Transverse colon (tissue), 4 donors: ENCODE results near the gene ZNF385B. TPM values are rescaled to one million over a fixed set of nuclear protein-coding genes. Genes with fewer than 3 reads are reported as not detected.

Experiments used
- DNase-seq: peaks from one replicate; pipeline ENCODE4 v3.0.0-alpha.2; 2019
- H3K27ac ChIP-seq, 4 donors: fragments of 200-600 bp; sonication (generic); 2 replicates each; pipeline ENCODE4 v1.5.1; 2016 to 2018; ENCODE audit warnings: inconsistent platforms in 4 of 4
- H3K27me3 ChIP-seq: fragments of 200-600 bp; sonication (generic); 2 replicates; pipeline ENCODE4 v1.5.1; 2017; ENCODE audit warnings: inconsistent platforms
- H3K36me3 ChIP-seq, 4 donors: fragments of 200-600 bp; sonication (generic); 2 replicates each; pipeline ENCODE4 v1.5.1; 2017 to 2019; ENCODE audit warnings: inconsistent platforms in 4 of 4
- H3K4me1 ChIP-seq, 4 donors: fragments of 200-600 bp; sonication (generic); 2 replicates each; pipeline ENCODE4 v1.5.1; 2017 to 2020; ENCODE audit warnings: inconsistent platforms in 4 of 4
- H3K4me3 ChIP-seq, 4 donors: fragments of 200-600 bp; sonication (generic); 1 replicate in 1 of 4; 2 replicates in 3 of 4; pipeline versions ENCODE4 v1.5.1 to v1.6.1; 2017 to 2019; ENCODE audit warnings: inconsistent platforms in 4 of 4
- H3K9me3 ChIP-seq, 2 donors: fragments of 200-600 bp; sonication (generic); 2 replicates each; pipeline ENCODE4 v1.5.1; 2017 to 2019; ENCODE audit warnings: inconsistent platforms in 2 of 2
- CTCF ChIP-seq, 5 experiments: fragments of 200-600 bp in 3 of 5; fragments of 450-650 bp in 2 of 5; sonication (generic) in 3 of 5; IDR thresholded peaks; 1 replicate in 2 of 5; 2 replicates in 3 of 5; pipeline ENCODE4 v1.5.1; 2016 to 2017; ENCODE audit warnings: antibody characterized with exemption in 5 of 5, inconsistent platforms in 3 of 5, mild to moderate bottlenecking in 2 of 5, moderate library complexity in 1 of 5
- EP300 ChIP-seq: sonication (generic); formaldehyde crosslinking; IDR thresholded peaks from one replicate; pipeline ENCODE4 v1.6.1; 2017; ENCODE audit warnings: antibody characterized with exemption, low read depth
- POLR2A ChIP-seq: fragments of 450-650 bp; IDR thresholded peaks from one replicate; pipeline ENCODE4 v1.6.1; 2016; ENCODE audit warnings: antibody characterized with exemption, mild to moderate bottlenecking, moderate library complexity
- POLR2AphosphoS5 ChIP-seq, 3 donors: sonication (generic); formaldehyde crosslinking; IDR thresholded peaks; one replicate each; pipeline ENCODE4 v1.6.1; 2016; ENCODE audit warnings: antibody characterized with exemption in 3 of 3
- WGBS, 2 donors: methylation state at CpG; one replicate each; pipeline ENCODE4 v1.1.5; 2018; ENCODE audit warnings: low coverage in 1 of 2; 5-methylcytosine and 5-hydroxymethylcytosine counted together
- in situ Hi-C, 4 donors: fragments of 200-750 bp; cut with MboI; loops; one replicate each; pipeline versions ENCODE4 v1.15.0 to v1.15.1; 2017; ENCODE audit warnings: low sequenced_read_pairs in 3 of 4, low pct_ligation_motif_present in 1 of 4, low pct_unique_long_range_greater_than_20kb in 1 of 4
- intact Hi-C: fragments of 100-400 bp; cut with DNase I; formaldehyde crosslinking; loops from one replicate; pipeline ENCODE4 v1.15.1; 2023; ENCODE audit warnings: low total_unique reads
- total RNA-seq, 4 donors: library from RNA; depleted of rRNA; stranded (reverse); fragments of >200 nt; gene quantifications; one replicate each; pipeline ENCODE4 v1.1.0, GENCODE V29; 2016

ZNF385B gene
- total RNA-seq, 4 donors from 2014 or later: 1.2 to 6.0 (median 2.4) TPM

- DNase-seq: no peak
- Histone ChIP-seq H3K4me3 (no peak overlapping the region), H3K36me3 (no peaks in the 10 kb centered on the region), H3K27me3 (no peaks in the 10 kb centered on the region), H3K9me3 (no peaks in the 10 kb centered on the region), H3K27ac (no peak overlapping the region), H3K4me1 (no peaks in the 10 kb centered on the region)
- WGBS, 2 donors: 39 to 44% methylated on average over 5 of the region's 5 CpGs
- TF ChIP-seq POLR2AphosphoS5 (IDR thresholded peaks at IDR 0.05): no peak
- TF ChIP-seq CTCF (IDR thresholded peaks at IDR 0.05): no peak
- TF ChIP-seq POLR2A: no peak
- TF ChIP-seq EP300: no peak
- intact Hi-C loops: no loop called here
- in situ Hi-C loops: loop anchor here in 1 of 4 donors (10.0 kb wide), 1 partner anchor 320 kb away; no protein-coding TSS in a partner anchor
Observed at GRCh38 chr2:179744401-179744800, 117.0 kb downstream of the ZNF385B start.

GRCh38 chr2:179741317-179741716, 120.1 kb downstream of the ZNF385B start:
- no peaks in the 10 kb centered on the region for H3K36me3 ChIP-seq
- intact Hi-C loops (no loop called here), in situ Hi-C loops (loop anchor here in 1 of 4 donors (10.0 kb wide), 1 partner anchor 317 kb away; no protein-coding TSS in a partner anchor)
- no peak overlapping the region for H3K27ac ChIP-seq
- H3K4me3 ChIP-seq: no peak overlapping the region
- peak; percentile 67 for TF ChIP-seq EP300
- TF ChIP-seq POLR2A: no peak
- TF ChIP-seq POLR2AphosphoS5 (IDR thresholded peaks at IDR 0.05): peak in 2 of 3 donors; percentile 36 to 46
- no peak for TF ChIP-seq CTCF (IDR thresholded peaks at IDR 0.05)
- H3K4me1 ChIP-seq: no peaks in the 10 kb centered on the region
- H3K9me3 ChIP-seq: no peaks in the 10 kb centered on the region
- no peak for DNase-seq
- H3K27me3 ChIP-seq: no peaks in the 10 kb centered on the region

- in situ Hi-C loops: loop anchor here in 1 of 4 donors (10.0 kb wide), 1 partner anchor 305 kb away; no protein-coding TSS in a partner anchor
- intact Hi-C loops: no loop called here
- Histone ChIP-seq H3K4me3 (no peak overlapping the region), H3K36me3 (no peaks in the 10 kb centered on the region), H3K4me1 (no peaks in the 10 kb centered on the region), H3K9me3 (no peaks in the 10 kb centered on the region), H3K27me3 (no peaks in the 10 kb centered on the region), H3K27ac (no peak overlapping the region)
- WGBS, 2 donors: 77 to 100% methylated on average over 1 of the region's 1 CpG
- DNase-seq: no peak
- TF ChIP-seq POLR2AphosphoS5 (IDR thresholded peaks at IDR 0.05) (no peak), CTCF (IDR thresholded peaks at IDR 0.05) (no peak), POLR2A (no peak), EP300 (no peak)
Observed at GRCh38 chr2:179729966-179730365, 131.4 kb downstream of the ZNF385B start.

- DNase-seq: no peak
- no peaks in the 10 kb centered on the region for H3K27me3 ChIP-seq
- TF ChIP-seq CTCF (IDR thresholded peaks at IDR 0.05) (no peak), POLR2A (no peak), EP300 (no peak), POLR2AphosphoS5 (IDR thresholded peaks at IDR 0.05) (no peak)
- no peaks in the 10 kb centered on the region for H3K9me3 ChIP-seq
- H3K27ac ChIP-seq: no peak overlapping the region
- intact Hi-C loops (no loop called here), in situ Hi-C loops (no loop called here)
- 94 to 98% methylated on average over 4 to 5 of the region's 5 CpGs for WGBS, 2 donors
- no peaks in the 10 kb centered on the region for H3K36me3 ChIP-seq
- no peak overlapping the region for H3K4me3 ChIP-seq
- H3K4me1 ChIP-seq: no peaks in the 10 kb centered on the region
Observed at GRCh38 chr2:179726461-179727180, 134.8 kb downstream of the ZNF385B start.
